PC-3 (cell line): ENCODE data around the gene WNK2.
"Not testable (repeated sequence)": the region's sequence is repeated elsewhere in the genome, so short reads cannot be mapped to it uniquely, and the experiment has no call there.

ENCODE experiments used
- EZH2 ChIP-seq: fragments of 300-600 bp; sonication (generic); IDR thresholded peaks from one replicate; pipeline ENCODE4 v1.6.1; 2017; ENCODE audit warnings: antibody characterized with exemption, mild to moderate bottlenecking, low read length; ENCODE audit not compliant: unreplicated experiment
- EZH2phosphoT487 ChIP-seq: fragments of 300-600 bp; sonication (generic); IDR thresholded peaks from 2 replicates; pipeline ENCODE4 v1.6.1; 2018; ENCODE audit warnings: mild to moderate bottlenecking, antibody characterized with exemption, low read length, borderline replicate concordance
- TF ChIP-seq, protein P1 (sequence below): fragments of 300-600 bp; sonication (generic); conservative IDR thresholded peaks from 2 replicates; pipeline ENCODE4 v1.5.1; 2017; ENCODE audit warnings: antibody characterized with exemption, low read depth, mild to moderate bottlenecking, low read length

DNA sequence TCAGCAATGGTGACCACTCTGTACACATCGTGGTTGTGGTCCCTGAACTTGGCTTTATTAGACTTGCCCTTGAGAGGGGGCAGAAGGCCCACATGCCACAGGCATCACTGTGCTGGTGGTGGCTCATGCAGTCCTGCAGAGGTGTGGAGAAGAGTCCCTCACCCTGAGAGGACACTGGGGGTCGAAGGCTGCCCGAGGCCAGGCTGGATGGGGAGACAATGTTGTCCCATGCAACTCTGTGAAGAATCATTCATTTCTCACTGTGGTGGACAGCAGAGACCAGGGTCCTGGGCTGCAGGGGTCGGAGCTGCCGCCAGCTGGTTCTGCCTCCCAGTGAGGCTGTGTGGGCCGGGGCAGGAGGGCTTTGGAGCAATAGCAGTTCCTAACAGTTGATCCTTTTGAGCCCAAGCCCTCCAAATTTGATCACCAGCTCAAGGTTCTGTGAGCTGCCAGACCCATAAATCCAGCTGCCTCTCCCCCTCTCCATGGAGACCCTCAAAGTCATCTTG, 139.6 kb downstream of the WNK2 start:
- TF ChIP-seq EZH2phosphoT487, EZH2: not testable (repeated sequence)
- TF ChIP-seq, protein P1, sequence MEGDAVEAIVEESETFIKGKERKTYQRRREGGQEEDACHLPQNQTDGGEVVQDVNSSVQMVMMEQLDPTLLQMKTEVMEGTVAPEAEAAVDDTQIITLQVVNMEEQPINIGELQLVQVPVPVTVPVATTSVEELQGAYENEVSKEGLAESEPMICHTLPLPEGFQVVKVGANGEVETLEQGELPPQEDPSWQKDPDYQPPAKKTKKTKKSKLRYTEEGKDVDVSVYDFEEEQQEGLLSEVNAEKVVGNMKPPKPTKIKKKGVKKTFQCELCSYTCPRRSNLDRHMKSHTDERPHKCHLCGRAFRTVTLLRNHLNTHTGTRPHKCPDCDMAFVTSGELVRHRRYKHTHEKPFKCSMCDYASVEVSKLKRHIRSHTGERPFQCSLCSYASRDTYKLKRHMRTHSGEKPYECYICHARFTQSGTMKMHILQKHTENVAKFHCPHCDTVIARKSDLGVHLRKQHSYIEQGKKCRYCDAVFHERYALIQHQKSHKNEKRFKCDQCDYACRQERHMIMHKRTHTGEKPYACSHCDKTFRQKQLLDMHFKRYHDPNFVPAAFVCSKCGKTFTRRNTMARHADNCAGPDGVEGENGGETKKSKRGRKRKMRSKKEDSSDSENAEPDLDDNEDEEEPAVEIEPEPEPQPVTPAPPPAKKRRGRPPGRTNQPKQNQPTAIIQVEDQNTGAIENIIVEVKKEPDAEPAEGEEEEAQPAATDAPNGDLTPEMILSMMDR, result not testable (repeated sequence)
